Esophagus squamous epithelium (tissue), 5 donors: ENCODE measurements around the gene PLEKHH2. TPM values are rescaled to one million over a fixed set of nuclear protein-coding genes. Genes with fewer than 3 reads are reported as not detected.

Experiments
- DNase-seq: peaks from one replicate; lab custom pipeline; 2025; lab: John Stamatoyannopoulos, UW
- H3K27ac ChIP-seq, 4 donors: fragments of 200-600 bp; sonication (generic); one replicate each; pipeline ENCODE4 v1.5.1; 2016 to 2019; ENCODE audit warnings: mild to moderate bottlenecking in 1 of 4
- H3K27me3 ChIP-seq, 4 donors: fragments of 200-600 bp; sonication (generic); 1 replicate in 3 of 4; 2 replicates in 1 of 4; pipeline versions ENCODE4 v1.5.1 to v1.6.0; 2017 to 2021; ENCODE audit warnings: antibody characterized with exemption in 1 of 4
- H3K36me3 ChIP-seq, 3 donors: fragments of 200-600 bp; sonication (generic); one replicate each; pipeline ENCODE4 v1.5.1; 2016 to 2019
- H3K4me1 ChIP-seq, 3 donors: fragments of 200-600 bp; sonication (generic); one replicate each; pipeline ENCODE4 v1.5.1; 2017 to 2019
- H3K4me3 ChIP-seq, 4 donors: fragments of 200-600 bp; sonication (generic); 1 replicate in 3 of 4; 2 replicates in 1 of 4; pipeline ENCODE4 v1.5.1; 2016 to 2019; ENCODE audit warnings: mild to moderate bottlenecking in 2 of 4, moderate library complexity in 1 of 4
- H3K9me3 ChIP-seq, 3 donors: fragments of 200-600 bp; sonication (generic); one replicate each; pipeline ENCODE4 v1.5.1; 2016 to 2019
- CTCF ChIP-seq, 6 experiments: fragments of 450-650 bp in 4 of 6; fragments of 200-600 bp in 2 of 6; sonication (generic) in 2 of 6; IDR thresholded peaks; one replicate each; pipeline ENCODE4 v1.5.1; 2016 to 2019; ENCODE audit warnings: antibody characterized with exemption in 6 of 6, mild to moderate bottlenecking in 4 of 6, moderate library complexity in 4 of 6
- POLR2A ChIP-seq, 4 donors: fragments of 450-650 bp; IDR thresholded peaks; one replicate each; pipeline ENCODE4 v1.6.1; 2017; ENCODE audit warnings: antibody characterized with exemption in 4 of 4, mild to moderate bottlenecking in 4 of 4, moderate library complexity in 3 of 4
- WGBS, 2 donors: methylation state at CpG; one replicate each; pipeline ENCODE4 v1.1.5; 2018; 5-methylcytosine and 5-hydroxymethylcytosine counted together
- intact Hi-C: fragments of 100-400 bp; cut with DNase I; formaldehyde crosslinking; loops from one replicate; pipeline ENCODE4 v1.15.0; 2022
- total RNA-seq, 4 donors: library from RNA; depleted of rRNA; stranded (reverse); fragments of >200 nt; gene quantifications; one replicate each; pipeline ENCODE4 v1.1.0, GENCODE V29; 2016
- donor health status: DM: yes; HTN: yes; CAD: no.

The PLEKHH2 gene
- total RNA-seq, 4 donors from 2014 or later = 1.7 to 25.7 (median 8.3) TPM

DNA sequence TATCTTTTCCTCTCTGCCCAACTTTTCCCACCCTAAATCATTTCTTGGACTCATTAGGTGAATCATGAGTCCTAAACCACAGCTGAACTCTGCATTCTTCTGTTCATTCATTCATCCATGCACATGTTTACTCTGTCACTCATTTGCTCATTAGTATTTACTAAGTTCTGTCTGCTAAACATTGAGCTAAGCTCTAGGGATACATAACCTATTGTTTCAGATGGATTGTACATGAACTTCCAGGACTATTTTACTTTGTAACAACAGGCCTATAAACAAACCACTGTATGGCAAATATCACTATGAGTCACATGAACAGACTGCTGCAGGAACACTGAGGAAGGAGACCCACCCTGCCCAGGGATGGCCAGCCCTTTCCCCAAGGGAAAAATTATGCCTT is 122.1 kb downstream of the PLEKHH2 start:
- Histone ChIP-seq H3K9me3 (no peaks in the 10 kb centered on the region), H3K4me3 (no peak overlapping the region), H3K36me3 (no peaks in the 10 kb centered on the region), H3K27ac (peak overlapping the region in 3 of 4 donors; percentile 10 to 51 (median 43)), H3K4me1 (peaks cover 0 to 18% (median 16%) of the 10 kb centered on the region in 3 donors), H3K27me3 (no peaks in the 10 kb centered on the region)
- TF ChIP-seq CTCF (IDR thresholded peaks at IDR 0.05) (no peak), POLR2A (IDR thresholded peaks at IDR 0.05) (no peak)
- intact Hi-C loops = no loop called here
- no peak for DNase-seq

GRCh38 chr2:43762286-43762685 is 125.2 kb downstream of the PLEKHH2 start:
- DNase-seq = no peak

DNA sequence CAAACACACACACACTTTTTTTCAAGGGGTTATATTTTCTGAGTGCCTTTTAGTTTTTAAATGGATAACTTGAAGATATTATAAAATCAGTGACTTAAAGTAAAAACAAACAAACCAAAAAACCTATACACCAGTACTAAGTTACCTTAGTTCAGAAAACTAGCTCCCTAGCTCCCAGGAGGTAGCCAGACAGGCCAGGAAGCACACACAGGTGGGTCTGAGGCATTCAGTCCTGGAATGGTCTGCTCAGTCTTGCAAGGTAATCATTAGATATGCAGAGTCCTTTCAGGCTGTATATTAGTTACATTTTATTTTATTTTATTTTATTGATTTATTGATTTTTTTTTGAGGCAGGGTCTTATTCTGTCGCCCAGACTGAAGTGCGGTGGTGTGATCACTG is 126.0 kb downstream of the PLEKHH2 start:
- 100% methylated on average over 2 of the region's 2 CpGs for WGBS, 2 donors
- no peak overlapping the region for H3K4me3 ChIP-seq
- no peak for TF ChIP-seq CTCF (IDR thresholded peaks at IDR 0.05)
- no peak for TF ChIP-seq POLR2A (IDR thresholded peaks at IDR 0.05)
- H3K27me3 ChIP-seq = no peaks in the 10 kb centered on the region
- no peak overlapping the region for H3K27ac ChIP-seq
- no peak for DNase-seq
- peaks cover 0 to 18% (median 13%) of the 10 kb centered on the region in 3 donors for H3K4me1 ChIP-seq
- H3K9me3 ChIP-seq = no peaks in the 10 kb centered on the region
- H3K36me3 ChIP-seq = peaks cover 0 to 11% (median 0%) of the 10 kb centered on the region in 3 donors
- intact Hi-C loops = no loop called here

More at GRCh38 chr2:43762286-43762685, 125.2 kb downstream of the PLEKHH2 start:
- Histone ChIP-seq H3K9me3 (no peaks in the 10 kb centered on the region), H3K36me3 (peaks cover 0 to 11% (median 0%) of the 10 kb centered on the region in 3 donors), H3K4me3 (no peak overlapping the region), H3K27ac (no peak overlapping the region), H3K27me3 (no peaks in the 10 kb centered on the region), H3K4me1 (peaks cover 0 to 18% (median 16%) of the 10 kb centered on the region in 3 donors)
- TF ChIP-seq CTCF (IDR thresholded peaks at IDR 0.05) (no peak), POLR2A (IDR thresholded peaks at IDR 0.05) (no peak)
- intact Hi-C loops = no loop called here
- 36 to 51% methylated on average over 3 of the region's 3 CpGs for WGBS, 2 donors

DNA sequence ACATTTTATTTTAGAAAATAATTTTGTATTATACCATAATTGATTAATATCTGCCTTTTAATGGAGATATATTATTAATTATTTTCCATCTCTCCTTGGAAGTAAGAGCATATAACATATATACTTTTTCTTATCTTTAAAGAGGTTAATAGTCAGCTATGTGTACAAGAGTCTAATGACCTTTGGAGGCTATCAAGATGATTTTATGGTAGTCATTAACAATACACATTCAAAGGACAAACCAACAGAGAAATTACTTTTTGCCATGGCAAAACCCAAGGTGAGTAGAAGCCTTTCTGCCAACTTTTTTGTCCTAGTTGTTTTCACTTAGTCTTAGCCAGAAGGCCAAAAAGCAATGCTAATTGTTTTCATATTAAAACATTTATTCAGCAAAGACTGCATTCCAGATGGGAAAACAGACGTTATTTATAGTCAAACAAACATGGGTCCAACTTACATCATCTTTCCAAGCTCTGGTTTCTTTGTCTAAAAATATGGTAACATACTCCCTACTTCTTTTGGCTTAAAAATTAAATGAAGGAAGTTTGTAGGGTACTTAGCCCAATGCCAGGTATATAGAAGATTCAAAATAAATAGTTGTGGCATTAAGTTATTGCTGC is 127.1 kb downstream of the PLEKHH2 start:
- intact Hi-C loops = no loop called here
- no peak overlapping the region for H3K4me3 ChIP-seq
- WGBS, 2 donors = 31 to 41% methylated on average over 1 of the region's 1 CpG
- peaks cover 0 to 7% (median 4%) of the 10 kb centered on the region in 3 donors for H3K4me1 ChIP-seq
- no peak for TF ChIP-seq POLR2A (IDR thresholded peaks at IDR 0.05)
- no peak for TF ChIP-seq CTCF (IDR thresholded peaks at IDR 0.05)
- H3K36me3 ChIP-seq = peaks cover 0 to 11% (median 0%) of the 10 kb centered on the region in 3 donors
- no peaks in the 10 kb centered on the region for H3K27me3 ChIP-seq
- H3K27ac ChIP-seq = peak overlapping the region in 1 of 4 donors; percentile 71
- DNase-seq = no peak
- H3K9me3 ChIP-seq = no peaks in the 10 kb centered on the region

- Histone ChIP-seq H3K4me1 (no peaks in the 10 kb centered on the region), H3K4me3 (no peak overlapping the region), H3K36me3 (peaks cover 0 to 11% (median 0%) of the 10 kb centered on the region in 3 donors), H3K27ac (no peak overlapping the region), H3K9me3 (no peaks in the 10 kb centered on the region), H3K27me3 (no peaks in the 10 kb centered on the region)
- no peak for DNase-seq
- intact Hi-C loops = no loop called here
- TF ChIP-seq CTCF (IDR thresholded peaks at IDR 0.05) = no peak
- TF ChIP-seq POLR2A (IDR thresholded peaks at IDR 0.05) = no peak
- 80 to 87% methylated on average over 4 of the region's 4 CpGs for WGBS, 2 donors
These were observed 128.9 kb downstream of the PLEKHH2 start for GRCh38 chr2:43766006-43766405.
